Activated CD4-positive, alpha-beta T cell treated with anti-CD3 and anti-CD28 coated beads for 1 hour (primary cell): ENCODE results near the gene RAB11FIP2.
A peak's percentile ranks its signal among the peaks of the same experiment; 100 is the strongest.
"Not testable (repeated sequence)": the region's sequence is repeated elsewhere in the genome, so short reads cannot be mapped to it uniquely, and the experiment has no call there.

Source experiments
- DNase-seq: peaks from one replicate; pipeline ENCODE4 v3.0.0-alpha.2; 2020

RAB11FIP2 gene, protein sequence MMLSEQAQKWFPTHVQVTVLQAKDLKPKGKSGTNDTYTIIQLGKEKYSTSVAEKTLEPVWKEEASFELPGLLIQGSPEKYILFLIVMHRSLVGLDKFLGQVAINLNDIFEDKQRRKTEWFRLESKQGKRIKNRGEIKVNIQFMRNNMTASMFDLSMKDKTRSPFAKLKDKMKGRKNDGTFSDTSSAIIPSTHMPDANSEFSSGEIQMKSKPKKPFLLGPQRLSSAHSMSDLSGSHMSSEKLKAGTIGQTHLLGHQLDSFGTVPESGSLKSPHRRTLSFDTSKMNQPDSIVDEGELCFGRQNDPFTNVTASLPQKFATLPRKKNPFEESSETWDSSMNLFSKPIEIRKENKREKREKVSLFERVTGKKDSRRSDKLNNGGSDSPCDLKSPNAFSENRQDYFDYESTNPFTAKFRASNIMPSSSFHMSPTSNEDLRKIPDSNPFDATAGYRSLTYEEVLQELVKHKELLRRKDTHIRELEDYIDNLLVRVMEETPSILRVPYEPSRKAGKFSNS

DNA sequence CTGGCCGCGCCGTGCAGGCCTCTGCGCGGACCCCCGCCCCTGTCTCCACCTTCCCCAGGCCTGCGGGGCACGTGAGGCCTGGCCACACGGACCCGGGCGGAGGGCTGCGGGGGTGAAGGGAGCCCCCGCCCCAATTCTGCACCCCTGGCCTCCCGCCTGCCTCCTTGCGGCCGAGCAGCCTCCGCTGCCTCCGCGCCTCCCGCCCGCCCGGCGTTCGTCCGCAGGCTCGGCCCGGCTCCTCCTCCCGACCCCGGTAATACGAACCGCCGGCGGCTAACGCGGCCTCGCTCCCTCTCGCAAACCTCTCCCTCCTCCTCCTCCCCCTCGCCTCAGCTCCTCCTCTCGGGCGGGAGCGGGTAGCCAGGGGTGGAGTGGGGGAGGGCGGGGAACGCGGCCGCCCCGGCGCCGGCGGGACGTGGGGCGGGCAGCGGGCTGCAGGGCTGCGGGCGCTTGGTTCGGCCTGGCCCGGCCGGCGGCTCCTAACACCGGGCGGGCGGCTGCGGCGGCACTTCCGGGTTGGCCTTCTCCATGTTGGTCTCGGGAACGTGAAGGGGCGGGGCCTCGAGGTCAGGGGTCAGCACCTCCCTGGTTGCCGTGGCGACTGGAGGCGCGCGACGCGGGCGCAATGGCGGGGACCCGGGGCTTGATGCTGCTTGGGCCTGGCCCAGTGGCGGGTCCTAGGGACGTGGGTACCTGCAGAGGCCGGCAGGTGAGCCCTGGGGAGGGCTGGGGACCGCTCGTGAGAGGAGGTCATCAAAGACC is at the start of gene RAB11FIP2:
RAB11FIP2 (minus strand) TSS at position 547 of the 762 bp plus-strand sequence. CDS start 778 bp downstream, outside the sequence.
- DNase-seq, result peak; percentile 92

DNA sequence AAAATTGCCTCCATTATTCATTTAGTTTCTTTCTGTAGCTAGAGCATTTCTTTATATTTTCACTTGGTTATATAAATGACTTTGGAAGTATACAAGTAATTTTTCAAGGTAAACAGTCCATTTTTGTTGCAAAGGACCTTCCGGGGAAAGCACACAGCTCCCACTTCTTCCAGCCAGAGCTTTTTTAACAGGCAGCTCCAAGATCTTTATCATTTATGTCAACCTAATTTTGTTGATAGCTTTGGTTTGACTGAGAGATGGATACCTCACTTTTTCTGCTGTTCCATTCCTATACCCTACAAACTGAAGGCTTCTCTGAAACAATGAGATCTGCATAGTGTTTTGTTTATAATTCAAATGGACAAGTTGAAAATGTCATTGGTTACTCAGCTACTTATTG is 49.3 kb upstream of the RAB11FIP2 start:
- DNase-seq, result no peak

DNA sequence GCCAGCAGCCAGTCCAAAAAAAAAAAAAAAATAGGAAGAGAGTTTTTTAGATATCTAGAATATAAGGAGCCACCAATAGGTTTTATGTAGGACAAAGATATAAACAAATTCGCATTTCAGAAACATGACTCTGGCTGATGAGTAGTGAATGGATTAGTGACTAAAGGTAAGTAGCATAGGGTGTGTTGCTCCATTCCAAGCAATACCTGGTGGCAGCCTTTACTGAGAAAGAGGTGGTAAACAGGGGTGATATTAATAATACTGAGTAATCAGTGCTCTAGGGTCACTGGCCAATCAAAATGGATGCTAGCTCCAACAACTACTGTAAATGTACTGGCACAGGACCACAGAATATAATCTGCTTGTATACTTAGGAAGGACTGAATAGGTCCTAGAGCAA is 45.5 kb upstream of the RAB11FIP2 start:
- no peak for DNase-seq

DNA sequence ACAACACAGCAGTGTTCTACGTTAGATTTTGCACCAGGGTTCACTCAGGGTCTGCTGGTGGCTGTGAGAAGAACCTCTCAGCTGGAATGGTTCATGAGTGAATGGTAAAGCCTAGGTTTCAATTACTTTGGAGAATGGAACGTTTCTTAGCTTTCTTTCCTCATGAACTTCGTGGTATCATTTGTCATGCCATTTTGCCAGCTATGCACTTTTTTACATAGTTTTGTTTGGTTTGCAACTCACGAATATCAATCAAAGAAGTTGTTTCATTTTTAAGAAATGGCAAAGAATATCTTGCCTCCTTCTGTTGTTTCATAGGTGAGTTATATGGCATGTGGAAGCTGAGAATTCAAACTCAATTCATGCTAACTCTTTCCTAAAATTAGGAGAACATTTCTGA is 34.1 kb upstream of the RAB11FIP2 start:
- DNase-seq, result no peak

DNA sequence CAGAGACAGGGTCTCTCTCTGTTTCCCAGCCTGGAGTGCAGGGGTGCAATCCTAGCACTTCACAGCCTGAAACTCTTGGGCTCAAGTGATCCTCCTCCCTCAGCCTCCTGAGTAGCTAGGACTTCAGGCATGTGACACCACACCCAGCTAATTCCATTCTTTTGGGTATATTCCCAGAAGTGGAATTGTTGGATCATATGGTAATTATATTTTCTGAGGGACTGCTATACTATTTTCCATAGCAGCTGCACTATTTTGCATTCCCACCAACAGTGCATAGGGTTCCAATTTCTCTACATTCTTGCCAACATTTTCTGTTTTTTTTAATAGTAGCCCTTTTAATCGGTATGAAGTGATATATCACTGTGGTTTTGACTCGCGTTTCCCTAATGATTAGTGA is 30.0 kb upstream of the RAB11FIP2 start:
- no peak for DNase-seq

DNA sequence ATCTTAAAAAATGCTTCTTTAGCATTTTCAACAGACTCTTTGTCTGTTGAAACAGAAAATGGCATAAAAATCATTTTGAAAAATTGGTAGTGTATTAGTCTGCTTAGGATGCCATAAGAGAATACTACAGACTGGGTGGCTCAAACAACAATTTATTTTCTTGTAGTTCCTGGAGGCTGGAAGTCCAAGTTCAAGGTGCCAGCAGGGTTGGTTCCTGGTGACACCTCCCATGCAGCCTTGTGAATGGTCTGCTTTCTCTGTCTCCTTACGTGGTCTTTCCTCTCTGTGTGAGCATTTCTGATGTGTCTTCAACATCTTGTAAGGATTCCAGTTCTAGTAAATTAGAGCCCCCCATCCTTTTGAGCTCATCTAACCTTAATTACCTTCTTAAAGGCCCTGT is 26.1 kb upstream of the RAB11FIP2 start:
- no peak for DNase-seq

DNA sequence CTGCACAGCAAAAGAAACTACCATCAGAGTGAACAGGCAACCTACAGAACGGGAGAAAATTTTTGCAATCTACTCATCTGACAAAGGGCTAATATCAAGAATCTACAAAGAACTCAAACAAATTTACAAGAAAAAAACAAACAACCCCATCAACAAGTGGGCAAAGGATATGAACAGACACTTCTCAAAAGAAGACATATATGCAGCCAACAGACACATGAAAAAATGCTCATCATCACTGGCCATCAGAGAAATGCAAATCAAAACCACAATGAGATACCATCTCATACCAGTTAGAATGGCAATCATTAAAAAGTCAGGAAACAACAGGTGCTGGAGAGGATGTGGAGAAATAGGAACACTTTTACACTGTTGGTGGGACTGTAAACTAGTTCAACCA is 20.6 kb upstream of the RAB11FIP2 start:
- DNase-seq, result not testable (repeated sequence)

DNA sequence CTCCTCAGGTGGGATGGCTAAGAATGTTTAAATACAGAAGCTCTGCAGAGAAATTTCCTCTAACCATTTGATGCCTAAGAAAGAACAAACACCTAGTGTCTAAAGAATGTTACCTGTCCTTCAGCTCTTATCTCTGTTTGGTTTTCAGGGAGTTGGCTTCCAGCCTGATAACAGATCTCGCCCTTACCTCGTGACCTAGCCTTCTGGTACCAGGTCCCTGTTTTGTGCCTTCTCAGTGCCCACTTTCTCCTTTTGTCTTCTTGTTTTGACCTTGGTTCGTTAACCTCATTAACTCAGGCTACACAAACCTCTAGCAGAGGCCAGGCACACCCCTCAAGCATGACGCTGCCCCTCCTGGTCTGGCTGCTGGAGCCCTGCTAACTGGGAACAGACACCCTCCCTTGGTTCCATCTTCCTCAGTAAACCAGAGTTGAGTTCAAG is 16.1 kb upstream of the RAB11FIP2 start:
- no peak for DNase-seq

DNA sequence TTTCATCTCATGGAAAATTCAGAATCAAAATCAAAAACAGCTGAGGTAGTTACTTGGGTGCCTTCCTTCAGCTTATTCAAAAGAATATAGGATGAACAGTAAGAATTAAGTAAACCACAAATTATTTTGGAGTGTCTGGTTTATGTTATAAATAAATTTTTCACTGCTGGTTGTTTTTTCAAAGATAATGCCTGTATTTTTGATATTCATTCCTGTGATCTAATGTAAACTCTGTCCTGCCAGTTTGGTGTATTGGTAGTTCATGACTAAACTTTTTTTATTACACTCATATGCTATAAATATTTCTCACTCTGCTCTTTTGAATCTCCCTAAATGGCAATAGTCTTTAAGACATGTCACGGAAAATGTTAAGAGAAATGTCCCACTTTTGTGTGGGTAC is 11.6 kb upstream of the RAB11FIP2 start:
- no peak for DNase-seq

DNA sequence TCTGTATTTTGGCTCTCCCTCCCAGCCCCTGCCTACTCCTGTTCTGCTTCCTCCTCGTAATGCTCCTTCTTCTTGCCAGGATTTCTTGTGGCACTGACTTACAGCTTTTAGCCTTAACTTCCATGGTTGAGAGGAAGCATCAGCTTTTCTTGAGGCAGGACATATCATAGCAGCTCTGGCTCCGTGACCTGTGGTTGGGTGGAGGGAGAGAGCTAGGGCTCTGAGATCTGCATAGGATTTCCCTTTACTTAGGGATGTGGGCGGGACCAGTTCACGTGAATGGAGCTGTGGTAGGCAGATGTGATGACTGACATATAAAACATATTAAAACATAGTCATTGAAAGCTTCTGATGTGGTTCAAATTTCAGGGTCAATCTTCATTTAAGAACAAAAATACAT is 10.6 kb upstream of the RAB11FIP2 start:
- no peak for DNase-seq

DNA sequence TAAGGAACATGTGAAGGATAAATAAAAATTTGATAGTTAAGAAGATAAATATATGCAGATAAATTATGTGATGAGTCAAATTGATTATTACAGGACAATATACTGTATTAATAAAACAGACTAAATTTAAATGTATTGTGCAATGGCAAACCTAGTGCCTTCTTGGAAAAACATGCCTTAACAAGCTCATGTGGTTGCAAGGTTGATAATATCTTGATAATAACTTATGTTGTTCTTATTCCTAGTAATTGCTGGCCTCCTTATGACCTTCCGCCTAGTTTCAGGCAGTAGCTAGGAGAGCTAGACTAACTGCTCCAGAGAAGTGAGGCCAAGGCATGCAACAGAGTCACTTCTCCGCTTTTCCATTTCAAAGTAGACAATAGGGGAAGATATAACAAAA is 7.6 kb upstream of the RAB11FIP2 start:
- no peak for DNase-seq

DNA sequence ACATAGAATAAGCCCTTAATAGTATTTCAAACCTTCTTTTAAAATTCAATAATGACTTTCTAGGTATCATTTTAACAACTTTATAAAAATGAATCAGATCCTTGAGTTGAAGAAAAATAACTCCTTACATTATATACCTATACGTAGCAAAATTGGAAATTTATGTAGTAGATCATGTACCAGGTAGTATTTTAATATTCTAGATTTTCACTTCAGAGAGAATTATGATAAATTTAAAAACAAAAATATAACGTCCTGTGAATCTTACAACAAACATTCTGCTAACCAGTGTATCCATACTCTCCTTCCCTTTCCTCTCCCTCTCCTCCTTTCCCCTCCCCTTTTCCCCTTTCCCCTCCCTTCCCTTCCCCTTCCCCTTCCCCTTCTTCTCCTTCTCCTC is 6.1 kb upstream of the RAB11FIP2 start:
- no peak for DNase-seq

DNA sequence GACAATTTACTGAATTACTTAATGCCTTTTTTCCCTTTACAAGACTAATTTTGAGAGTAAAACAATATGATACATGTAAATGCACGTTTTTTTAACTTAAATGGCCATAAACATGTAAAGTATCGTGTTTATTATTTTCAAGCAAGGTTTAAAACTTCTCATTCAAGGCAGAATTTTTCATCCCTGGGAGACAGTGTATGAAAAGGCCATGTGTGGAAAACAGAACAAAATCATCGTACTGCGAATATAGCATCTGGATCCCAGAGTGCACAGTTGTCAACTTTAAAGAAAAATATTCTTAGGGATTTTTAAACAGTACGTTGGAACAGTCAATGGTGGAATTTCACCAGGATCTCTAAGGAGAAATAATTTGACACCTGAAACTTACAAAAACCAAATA is 1.1 kb upstream of the RAB11FIP2 start:
- DNase-seq, result no peak

DNA sequence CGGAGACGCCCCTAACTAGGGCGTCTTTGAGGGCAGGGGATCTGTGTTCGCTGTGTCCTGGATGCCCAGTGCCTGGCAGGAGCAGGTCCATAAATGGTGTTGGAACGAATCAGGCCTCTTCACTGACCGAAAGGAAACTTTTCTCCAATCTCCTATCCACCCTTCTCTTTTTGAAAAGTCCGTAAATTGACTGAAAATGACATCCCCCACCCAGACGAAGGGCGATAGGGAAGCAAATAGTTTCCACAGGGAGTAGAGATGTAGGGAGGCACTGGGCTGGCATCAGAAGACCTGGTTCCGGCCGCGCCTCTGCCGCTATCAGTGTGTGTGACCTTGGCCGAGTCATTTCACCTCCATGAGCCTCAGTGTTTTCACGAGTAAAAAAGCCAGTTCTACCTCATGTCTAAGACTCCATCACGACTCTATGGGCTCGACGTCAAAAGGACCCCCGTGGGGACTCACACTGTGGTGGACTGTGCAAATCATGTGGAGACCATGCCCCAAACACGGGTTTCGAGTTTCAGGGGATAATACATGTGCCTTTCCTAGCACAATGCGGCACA is 497 bp upstream of the RAB11FIP2 start:
- no peak for DNase-seq

DNA sequence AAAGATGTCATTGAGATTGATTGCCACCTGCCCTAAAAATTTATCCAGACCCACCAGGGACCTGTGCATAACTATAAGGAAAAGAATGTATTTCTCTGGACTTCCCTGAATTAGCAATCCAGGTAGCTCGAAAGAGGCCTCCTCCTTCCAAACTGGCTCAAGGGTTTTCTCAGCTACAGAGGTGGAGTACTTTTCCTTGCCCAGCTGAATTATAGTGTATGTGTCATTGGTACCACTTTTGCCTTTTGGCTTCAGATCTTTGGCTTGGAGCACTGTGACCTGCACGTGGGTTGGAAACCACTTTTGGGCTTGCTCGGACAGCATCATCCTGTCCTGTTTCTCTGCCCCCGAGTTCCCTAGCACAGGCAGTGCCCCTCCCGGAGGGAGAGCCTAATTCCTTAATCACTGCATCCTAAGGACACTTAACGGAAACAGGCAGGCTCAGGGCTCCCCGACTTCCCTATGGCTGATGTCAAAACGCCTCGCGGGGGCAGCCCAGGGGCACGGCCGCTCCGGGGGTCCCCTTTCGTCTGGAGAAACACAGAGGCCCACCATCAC is 825 bp downstream of the RAB11FIP2 start:
- no peak for DNase-seq

DNA sequence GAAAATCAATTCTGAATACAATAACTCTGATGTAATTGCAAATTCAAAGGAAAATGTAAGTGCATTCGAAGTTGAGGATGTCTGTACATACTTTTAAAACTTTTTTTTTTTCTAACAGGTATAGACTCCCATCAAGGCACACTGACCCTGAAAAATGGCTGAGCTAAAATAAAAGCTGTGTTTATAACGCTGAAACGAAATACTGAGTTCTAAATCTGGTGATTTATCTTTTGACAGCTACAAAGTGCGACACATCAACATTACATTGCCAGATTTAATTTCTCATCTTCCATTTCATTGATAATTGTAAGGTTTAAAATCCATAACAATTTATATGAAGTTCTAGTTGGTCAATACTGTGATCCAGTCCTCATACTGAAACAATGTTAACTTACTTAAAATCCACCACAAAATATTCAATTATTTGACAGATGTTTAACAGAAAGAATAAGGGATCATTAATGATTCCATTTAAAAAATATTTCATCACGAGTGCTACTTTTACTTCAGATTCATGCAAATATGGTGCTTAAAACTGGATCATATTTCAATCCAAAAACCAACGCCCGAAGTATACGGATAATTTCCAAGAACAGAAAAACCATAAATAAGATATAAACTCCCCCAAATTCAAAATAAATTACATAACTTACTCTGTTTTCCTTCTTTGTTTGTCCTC is 1.4 kb downstream of the RAB11FIP2 start:
- DNase-seq, result no peak

DNA sequence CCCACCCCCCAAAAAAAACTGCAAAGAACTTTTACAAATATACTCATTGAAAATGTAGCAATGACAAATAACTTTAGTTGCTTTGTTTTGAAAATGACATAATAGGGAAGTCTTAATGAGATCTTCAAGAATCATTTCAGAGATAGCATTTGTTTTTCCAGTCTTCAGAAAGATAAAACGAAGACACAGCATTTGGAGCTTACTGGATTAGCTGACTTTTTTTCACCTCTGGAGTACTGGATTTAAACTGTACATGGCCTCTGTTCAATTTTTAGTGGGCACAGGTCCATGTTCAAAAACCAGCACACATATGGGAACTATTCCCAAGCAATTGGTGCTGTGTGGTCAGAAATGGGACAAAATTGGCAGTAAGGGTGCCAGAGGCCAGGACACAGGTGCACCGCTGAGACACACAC is 3.9 kb downstream of the RAB11FIP2 start:
- no peak for DNase-seq

DNA sequence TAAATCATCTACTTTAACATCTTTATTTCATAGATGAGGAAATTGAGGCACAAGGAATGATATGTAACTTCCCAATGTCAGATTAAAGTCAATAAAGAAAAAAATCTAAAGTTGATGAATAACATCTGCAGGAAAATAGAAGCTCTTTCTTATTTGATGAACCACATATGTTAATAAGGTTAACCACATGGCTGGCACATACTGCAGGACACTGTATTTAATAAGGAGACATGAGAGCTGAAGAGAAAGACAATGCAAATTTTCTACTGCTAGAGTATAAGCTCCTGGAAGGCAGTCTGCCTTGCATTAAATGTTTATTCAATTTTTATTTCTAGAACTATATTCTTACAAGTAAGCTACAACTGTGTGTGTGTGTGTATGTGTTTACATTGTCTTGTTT is 4.4 kb downstream of the RAB11FIP2 start:
- DNase-seq, result no peak

DNA sequence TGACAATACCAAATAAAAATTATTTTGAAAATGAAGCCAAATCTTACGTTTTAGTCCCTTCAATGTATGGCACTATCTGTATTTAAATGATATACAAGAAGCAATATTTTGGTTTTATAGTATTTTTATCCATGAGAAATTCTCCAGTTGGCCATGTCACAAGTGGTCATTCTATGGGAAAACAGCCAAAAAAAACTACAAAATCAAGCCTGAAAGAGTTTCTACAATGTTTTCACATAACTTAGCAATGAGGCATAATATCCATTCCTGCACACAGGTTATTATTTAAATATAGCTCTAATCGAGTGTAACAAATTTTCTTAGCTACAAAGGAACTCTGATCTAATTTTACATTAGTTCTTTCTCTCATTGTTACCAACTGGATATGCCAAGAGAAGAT is 5.4 kb downstream of the RAB11FIP2 start:
- DNase-seq, result no peak

DNA sequence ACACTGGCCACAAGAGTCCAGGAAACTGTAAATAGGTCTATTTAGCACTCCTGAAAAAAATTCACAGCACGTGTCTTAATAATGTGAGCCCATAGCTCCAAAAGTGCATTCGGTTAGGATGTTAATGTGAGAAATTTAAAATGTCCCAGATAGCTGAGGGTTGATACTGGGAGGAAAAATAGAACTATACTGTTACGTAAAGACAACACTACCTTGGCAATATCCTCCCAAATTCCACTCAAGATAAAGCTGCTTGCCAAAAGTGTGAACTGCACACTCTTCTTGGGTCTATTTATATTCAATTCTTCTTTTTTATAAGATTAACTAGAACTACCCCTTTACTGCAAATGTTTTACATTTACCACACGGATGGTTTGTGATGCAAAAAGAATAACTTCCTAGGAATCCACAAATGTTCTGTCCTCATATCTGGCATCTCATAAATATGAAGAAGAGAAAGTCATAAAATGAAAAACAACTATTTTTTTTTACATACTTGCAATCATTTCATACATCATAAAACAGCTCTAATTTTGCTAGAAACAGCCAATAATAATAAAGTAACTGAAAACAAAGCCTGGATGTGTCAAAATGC is 10.4 kb downstream of the RAB11FIP2 start:
- no peak for DNase-seq

DNA sequence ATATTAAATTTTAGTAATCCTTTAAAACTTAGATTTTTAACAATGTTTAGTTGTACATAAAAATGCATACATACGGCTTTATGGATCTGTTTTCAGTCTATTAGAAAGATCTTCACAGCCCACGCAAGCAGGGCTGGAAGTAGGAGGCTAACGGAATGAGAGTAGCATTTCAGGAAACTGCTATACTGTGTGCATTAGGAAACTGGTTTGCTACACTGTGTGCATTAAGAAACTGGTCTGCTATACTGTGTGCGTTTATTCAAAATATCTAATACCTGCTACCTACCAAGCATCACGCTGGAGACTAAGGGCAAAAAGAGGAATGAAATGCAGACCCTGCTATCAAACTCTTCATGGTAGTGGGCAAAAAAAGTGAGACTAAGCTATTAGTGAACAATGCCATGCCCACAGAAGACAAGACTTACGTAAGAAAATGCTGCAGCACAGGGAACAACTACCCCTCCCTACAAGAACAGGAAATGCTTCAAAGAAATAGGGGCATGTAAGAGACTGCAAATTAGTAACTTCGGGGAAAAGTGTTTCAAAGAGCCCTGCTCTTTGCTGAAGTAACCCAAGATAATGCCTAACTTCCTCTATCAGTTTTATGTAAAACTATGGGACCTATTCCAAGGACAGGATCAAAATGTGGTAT is 11.3 kb downstream of the RAB11FIP2 start:
- no peak for DNase-seq

DNA sequence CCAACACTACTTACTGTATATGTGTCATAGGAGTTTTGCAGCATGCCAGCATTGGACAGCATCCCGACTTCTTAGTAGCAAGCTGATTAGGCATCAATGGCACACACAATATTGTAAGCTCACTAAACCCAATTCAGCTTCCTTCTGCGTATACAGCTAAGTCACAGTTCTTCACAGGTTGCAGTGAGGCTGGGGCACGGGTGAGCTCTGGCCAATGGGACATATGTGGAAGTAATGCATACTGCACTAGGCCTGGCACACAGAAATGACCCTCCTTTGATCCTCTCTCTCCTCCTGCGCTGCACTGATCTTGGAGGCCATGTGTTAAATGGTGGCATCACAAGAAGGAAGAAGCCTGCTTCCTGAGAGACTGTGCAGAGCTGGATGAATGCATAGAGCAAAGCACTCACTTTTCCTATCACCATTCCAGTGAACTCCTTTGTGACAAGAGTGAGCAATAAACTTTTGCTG is 11.9 kb downstream of the RAB11FIP2 start:
- no peak for DNase-seq
